D721Med (cell line): ENCODE measurements around the gene PALM.
A peak's percentile ranks its signal among the peaks of the same experiment; 100 is the strongest.

Experiments used
- DNase-seq: peaks from one replicate; pipeline ENCODE4 v3.0.0; 2011; ENCODE audit warnings: low spot score; ENCODE audit not compliant: insufficient read length
- FAIRE-seq: peaks from 2 replicates; lab custom pipeline; 2011; peaks lifted over from hg19 to GRCh38; lab: Jason Lieb, UNC
- CTCF ChIP-seq: IDR thresholded peaks from 2 replicates; pipeline ENCODE4 v1.5.1; 2012; ENCODE audit warnings: mild to moderate bottlenecking, control low read depth; ENCODE audit not compliant: insufficient read depth; ENCODE audit errors: missing control alignments

The PALM gene

GRCh38 chr19:676339-677105 is 32.2 kb upstream of the PALM start, which contains the start of gene FSTL3:
Gene FSTL3, plus strand, starts transcription at chr19:676392. Its CDS starts 32 bp downstream, at chr19:676424.
- FAIRE-seq (no peak), DNase-seq (no peak)
- TF ChIP-seq CTCF = no peak

GRCh38 chr19:677201-677600 is 31.5 kb upstream of the PALM start:
- no peak for TF ChIP-seq CTCF
- FAIRE-seq (no peak), DNase-seq (no peak)

GRCh38 chr19:677601-678436 is 30.9 kb upstream of the PALM start:
- FAIRE-seq = no peak
- no peak for TF ChIP-seq CTCF
- no peak for DNase-seq

GRCh38 chr19:678791-679388 is 29.8 kb upstream of the PALM start:
- TF ChIP-seq CTCF = no peak
- no peak for FAIRE-seq
- no peak for DNase-seq

GRCh38 chr19:679418-680286 is 29.1 kb upstream of the PALM start:
- TF ChIP-seq CTCF = no peak
- no peak for DNase-seq
- no peak for FAIRE-seq

GRCh38 chr19:680287-681028 is 28.3 kb upstream of the PALM start:
- FAIRE-seq (no peak), DNase-seq (peak; percentile 97)
- peak; percentile 36 for TF ChIP-seq CTCF
